Motor neuron (in vitro differentiated cells): ENCODE measurements around the gene DDIAS. TPM values are rescaled to one million over a fixed set of nuclear protein-coding genes. Genes with fewer than 3 reads are reported as not detected.
"Not testable (repeated sequence)": the region's sequence is repeated elsewhere in the genome, so short reads cannot be mapped to it uniquely, and the experiment has no call there.

Experiments
- ATAC-seq, 8 experiments: fragments of 200-7000 bp; cut with Tn5 transposase; replicated peaks in 6 of 8; 2 replicates each; pipeline ENCODE4 v1.8.0; 2021; ENCODE audit warnings: mild to moderate bottlenecking in 8 of 8, moderate library complexity in 8 of 8
- H3K27ac ChIP-seq, 2 donors: fragments of 250-450 bp; sonication (Bioruptor Pico); 2 replicates each; pipeline ENCODE4 v1.9.0; 2021; ENCODE audit warnings: antibody characterized with exemption in 2 of 2, mild to moderate bottlenecking in 2 of 2, moderate library complexity in 1 of 2
- H3K4me1 ChIP-seq, 2 donors: fragments of 250-450 bp; sonication (Bioruptor Pico); replicated peaks in 1 of 2; 2 replicates each; pipeline ENCODE4 v1.6.1; 2021; ENCODE audit warnings: antibody characterized with exemption in 2 of 2, mild to moderate bottlenecking in 2 of 2, moderate library complexity in 1 of 2
- H3K4me3 ChIP-seq, 5 donors: fragments of 250-450 bp; sonication (Bioruptor Pico); 2 replicates each; pipeline ENCODE4 v1.9.0; 2021; ENCODE audit warnings: antibody characterized with exemption in 5 of 5, mild to moderate bottlenecking in 5 of 5, moderate library complexity in 4 of 5
- WGBS, 10 experiments: fragments of 450-650 bp; shearing (Covaris generic); methylation state at CpG; one replicate each; pipeline ENCODE4 v1.0.0; 2022; 5-methylcytosine and 5-hydroxymethylcytosine counted together
- in situ Hi-C, 9 experiments: fragments of 400-800 bp; cut with MboI; loops; one replicate each; pipeline ENCODE4 v1.15.0; 2021; ENCODE audit warnings: low sequenced_read_pairs in 9 of 9, low pct_unique_long_range_greater_than_20kb in 2 of 9; ENCODE audit not compliant: unreplicated experiment in 9 of 9
- total RNA-seq, 8 experiments: library from RNA; unstranded; fragments of 300-600 nt; gene quantifications; 2 replicates each; pipeline versions ENCODE4 v1.2.3 to v1.2.4, GENCODE V29; 2022

The DDIAS gene, protein sequence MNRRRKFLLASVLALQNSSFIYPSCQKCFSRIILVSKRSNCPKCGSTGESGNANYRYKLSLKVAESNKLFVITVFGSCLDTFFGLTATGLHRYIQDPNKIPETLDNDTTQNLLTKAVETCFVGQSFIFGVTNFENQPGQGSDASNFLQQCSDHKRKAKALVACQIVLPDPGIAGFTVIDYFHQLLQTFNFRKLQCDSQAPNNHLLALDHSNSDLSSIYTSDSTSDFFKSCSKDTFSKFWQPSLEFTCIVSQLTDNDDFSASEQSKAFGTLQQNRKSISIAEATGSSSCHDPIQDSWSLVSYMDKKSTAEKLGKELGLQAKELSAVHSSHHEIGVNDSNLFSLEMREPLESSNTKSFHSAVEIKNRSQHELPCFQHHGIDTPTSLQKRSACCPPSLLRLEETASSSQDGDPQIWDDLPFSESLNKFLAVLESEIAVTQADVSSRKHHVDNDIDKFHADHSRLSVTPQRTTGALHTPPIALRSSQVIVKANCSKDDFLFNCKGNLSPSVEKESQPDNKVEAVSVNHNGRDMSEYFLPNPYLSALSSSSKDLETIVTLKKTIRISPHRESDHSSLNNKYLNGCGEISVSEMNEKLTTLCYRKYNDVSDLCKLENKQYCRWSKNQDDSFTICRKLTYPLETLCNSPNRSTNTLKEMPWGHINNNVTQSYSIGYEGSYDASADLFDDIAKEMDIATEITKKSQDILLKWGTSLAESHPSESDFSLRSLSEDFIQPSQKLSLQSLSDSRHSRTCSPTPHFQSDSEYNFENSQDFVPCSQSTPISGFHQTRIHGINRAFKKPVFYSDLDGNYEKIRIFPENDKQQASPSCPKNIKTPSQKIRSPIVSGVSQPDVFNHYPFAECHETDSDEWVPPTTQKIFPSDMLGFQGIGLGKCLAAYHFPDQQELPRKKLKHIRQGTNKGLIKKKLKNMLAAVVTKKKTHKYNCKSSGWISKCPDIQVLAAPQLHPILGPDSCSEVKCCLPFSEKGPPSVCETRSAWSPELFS
- total RNA-seq, result 1 to 10 TPM in 3 of 8 experiments, under 1 TPM in 5; 0.23 to 9.4 (median 0.77) TPM

DNA sequence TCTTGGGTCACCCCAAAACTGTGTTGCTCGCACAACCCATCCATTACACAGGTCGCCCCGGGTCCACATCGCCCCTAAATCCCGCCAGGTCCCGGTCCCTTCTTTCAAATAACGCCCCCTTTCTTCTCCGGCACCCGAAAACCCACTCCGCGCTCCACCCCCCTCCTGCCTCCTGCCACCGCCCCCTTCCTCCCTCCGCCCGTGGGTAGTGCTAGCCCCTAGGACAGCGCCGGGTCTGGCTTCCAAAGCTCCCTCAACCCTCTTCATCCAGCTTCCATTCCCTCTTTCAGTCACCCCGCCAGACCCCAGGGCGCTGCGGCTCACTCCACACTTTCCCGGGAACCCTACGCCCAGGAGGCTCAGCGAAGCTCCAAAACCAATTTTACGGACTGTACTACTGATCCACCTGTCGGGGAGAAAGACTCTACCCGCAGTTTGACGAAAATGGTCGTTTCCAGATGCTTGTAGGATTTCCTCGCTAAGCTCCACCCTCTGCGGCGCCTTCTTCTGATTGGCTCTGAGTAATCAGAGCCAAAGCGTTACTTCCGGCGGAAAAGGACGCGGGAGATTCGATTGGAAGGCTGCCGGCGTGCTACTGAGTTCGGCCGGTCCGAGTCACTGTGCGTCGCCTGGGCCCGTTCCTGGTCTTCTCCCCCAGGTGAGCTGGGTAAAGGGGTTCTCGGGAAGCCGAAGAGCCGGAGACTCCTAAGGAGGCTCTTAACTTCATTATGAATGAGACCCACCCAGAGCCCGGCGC lies at the start of gene DDIAS:
DDIAS (plus strand) TSS at position 572 of the 757 bp plus-strand sequence. CDS start 13,003 bp downstream, outside the sequence.
- in situ Hi-C loops, result loop anchor here (25.0 kb wide), 6 partner anchors 161 to 911 kb away; partner anchors contain the start of genes ANKRD42 (in 1 of the 9) and RAB30 (in 1 of the 9)

DNA sequence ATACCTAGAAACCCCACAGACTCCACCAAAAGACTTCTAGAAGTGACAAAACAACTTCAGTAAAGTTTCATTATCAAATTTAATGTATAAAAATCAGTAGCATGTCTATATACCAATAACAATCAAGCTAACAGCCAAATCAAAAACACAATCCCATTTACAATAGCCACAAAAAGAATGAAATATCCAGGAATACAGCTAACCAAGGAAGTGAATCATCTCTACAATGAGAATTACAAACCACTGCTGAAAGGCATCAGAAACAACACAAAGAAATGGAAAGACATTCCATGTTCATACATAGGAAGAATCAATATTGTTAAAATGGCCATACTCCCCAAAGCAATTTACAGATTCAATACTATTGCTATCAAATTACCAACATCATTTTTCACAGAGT lies 47.3 kb upstream of the DDIAS start:
- no peak for ATAC-seq
- Histone ChIP-seq H3K27ac (no peak overlapping the region), H3K4me3 (no peak overlapping the region), H3K4me1 (peaks cover 0 to 5% of the 10 kb centered on the region in 2 donors)
- in situ Hi-C loops, result loop anchor here in 1 of 9 experiments (25.0 kb wide), 1 partner anchor 142 kb away; no protein-coding TSS in a partner anchor

More for the DNA sequence above, at the start of gene DDIAS:
- 0 to 10% (median 0%) methylated on average over 1 to 20 of the region's 49 CpGs; no CpG with 5 or more reads in 1 of the 10 experiments for whole genome bisulfite sequencing, 10 experiments
- peaks cover 13 to 14% of the 10 kb centered on the region in 2 donors for H3K4me1 ChIP-seq
- H3K27ac ChIP-seq, result peak within 1 kb of the TSS; percentile 30 to 48
- ATAC-seq, result peak; percentile 69 to 81 (median 74)
- peak within 1 kb of the TSS; percentile 57 to 91 (median 76) for H3K4me3 ChIP-seq

DNA sequence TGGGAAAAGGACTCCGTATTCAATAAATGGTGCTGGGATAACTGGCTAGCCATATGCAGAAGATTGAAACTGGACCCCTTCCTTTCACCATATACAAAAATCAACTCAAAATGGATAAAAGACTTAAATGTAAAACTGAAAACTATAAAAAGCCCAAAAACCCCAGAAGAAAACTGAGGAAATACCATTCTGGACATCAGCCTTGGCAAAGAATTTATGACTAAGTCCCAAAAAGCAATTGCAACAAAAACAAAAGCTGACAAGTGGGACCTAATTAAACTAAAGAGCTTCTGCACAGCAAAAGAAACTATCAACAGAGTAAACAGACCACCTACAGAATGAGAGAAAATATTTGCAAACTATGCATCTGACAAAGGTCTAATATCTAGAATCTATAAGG lies 46.6 kb upstream of the DDIAS start:
- not testable (repeated sequence) for H3K4me1 ChIP-seq, H3K27ac ChIP-seq, ATAC-seq, H3K4me3 ChIP-seq
- in situ Hi-C loops, result loop anchor here in 1 of 9 experiments (25.0 kb wide), 1 partner anchor 143 kb away; no protein-coding TSS in a partner anchor
- WGBS, 10 experiments, result 67 to 100% (median 100%) methylated on average over 1 of the region's 1 CpG; no CpG with 5 or more reads in 1 of the 10 experiments

DNA sequence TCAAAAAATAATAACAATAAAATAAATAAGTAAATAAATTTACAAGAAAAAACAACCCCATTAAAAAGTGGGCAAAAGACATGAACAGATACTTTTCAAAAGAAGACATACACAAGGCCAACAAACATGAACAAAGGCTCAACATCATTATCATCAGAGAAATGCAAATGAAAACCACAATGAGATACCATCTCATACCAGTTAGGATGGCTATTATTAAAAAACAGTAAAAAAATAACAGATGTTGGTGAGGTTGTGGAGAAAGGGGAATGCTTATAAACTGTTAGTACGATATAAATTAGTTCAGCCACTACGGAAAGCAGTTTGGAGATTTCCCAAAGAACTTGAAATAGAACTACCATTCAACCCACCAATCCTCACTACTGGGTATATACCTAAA lies 45.9 kb upstream of the DDIAS start:
- no peak for ATAC-seq
- H3K27ac ChIP-seq, result no peak overlapping the region
- in situ Hi-C loops, result loop anchor here in 1 of 9 experiments (25.0 kb wide), 1 partner anchor 143 kb away; no protein-coding TSS in a partner anchor
- WGBS, 10 experiments, result 87 to 100% (median 100%) methylated on average over 1 to 2 of the region's 2 CpGs; no CpG with 5 or more reads in 2 of the 10 experiments
- no peak overlapping the region for H3K4me3 ChIP-seq
- H3K4me1 ChIP-seq, result peaks cover 0 to 5% of the 10 kb centered on the region in 2 donors

DNA sequence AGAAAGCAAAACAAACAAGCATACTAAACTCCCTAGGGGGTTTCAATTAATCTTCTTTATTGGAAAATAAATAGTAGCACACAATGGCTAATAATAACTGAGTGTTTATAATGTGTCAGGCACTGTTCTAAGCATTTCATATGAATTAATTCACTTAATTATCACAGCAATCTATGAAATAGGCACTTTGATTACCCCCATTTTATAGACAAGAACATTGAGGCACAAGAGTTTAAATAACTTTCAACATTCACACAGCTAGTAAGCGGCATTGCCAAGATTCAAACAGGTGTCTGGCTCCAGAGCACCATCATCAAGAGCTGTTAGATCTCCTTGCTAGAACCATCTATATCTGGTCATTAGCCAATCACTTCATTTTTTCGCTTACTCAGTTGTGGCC lies 44.4 kb upstream of the DDIAS start:
- H3K27ac ChIP-seq, result no peak overlapping the region
- in situ Hi-C loops, result loop anchor here in 1 of 9 experiments (25.0 kb wide), 1 partner anchor 145 kb away; no protein-coding TSS in a partner anchor
- no peak overlapping the region for H3K4me3 ChIP-seq
- 83 to 100% (median 100%) methylated on average over 1 to 2 of the region's 2 CpGs; no CpG with 5 or more reads in 1 of the 10 experiments for WGBS, 10 experiments
- peaks cover 0 to 5% of the 10 kb centered on the region in 2 donors for H3K4me1 ChIP-seq
- no peak for ATAC-seq

DNA sequence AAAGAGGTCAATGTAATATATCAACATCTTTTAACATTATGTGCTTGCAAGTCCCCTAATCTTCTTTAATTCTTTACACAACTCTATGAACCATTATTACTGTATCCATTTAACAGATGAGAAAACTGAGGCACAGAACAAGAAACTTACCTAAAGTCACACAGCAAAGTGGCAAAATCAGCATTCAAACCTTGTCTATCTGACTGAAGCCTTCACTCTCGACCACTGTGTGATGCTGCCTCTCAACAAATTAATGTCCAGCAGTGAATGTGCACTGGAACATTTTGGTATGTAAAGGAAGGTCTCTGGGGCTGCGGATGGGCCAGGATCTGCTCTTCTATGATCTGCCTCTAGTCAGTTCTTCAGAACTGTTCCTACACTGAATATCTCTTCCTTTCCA lies 43.4 kb upstream of the DDIAS start:
- Histone ChIP-seq H3K4me1 (peaks cover 0 to 5% of the 10 kb centered on the region in 2 donors), H3K27ac (no peak overlapping the region), H3K4me3 (no peak overlapping the region)
- 25 to 100% (median 83%) methylated on average over 1 to 2 of the region's 2 CpGs for WGBS, 10 experiments
- in situ Hi-C loops, result loop anchor here in 1 of 9 experiments (25.0 kb wide), 1 partner anchor 146 kb away; no protein-coding TSS in a partner anchor
- ATAC-seq, result peak in 1 of 8 experiments; percentile 22

DNA sequence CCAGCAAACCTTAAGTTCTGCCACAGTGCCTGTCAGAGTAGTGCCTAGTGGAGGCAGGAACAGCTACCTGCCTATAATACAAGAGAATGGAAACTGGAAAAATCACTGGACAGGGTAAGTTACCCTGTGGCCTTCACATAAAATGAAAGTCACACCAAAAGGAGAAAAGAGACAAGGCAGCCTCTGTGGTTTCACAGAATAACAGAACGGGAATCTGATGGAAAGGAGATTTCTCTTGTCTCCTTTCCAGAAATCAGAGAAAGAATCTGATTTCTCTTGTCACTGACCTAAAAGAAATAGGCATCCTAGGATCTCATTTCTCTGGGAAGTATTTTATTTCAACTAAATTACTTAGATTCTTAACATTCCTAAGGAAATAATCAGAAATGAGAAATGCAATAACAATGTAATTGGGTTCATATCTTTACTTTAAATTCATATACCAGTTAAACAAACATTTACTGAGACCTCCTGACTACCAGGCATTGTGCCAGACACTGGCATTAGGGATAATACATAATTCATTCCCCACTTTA lies 42.9 kb upstream of the DDIAS start:
- Histone ChIP-seq H3K27ac (no peak overlapping the region), H3K4me1 (peaks cover 0 to 5% of the 10 kb centered on the region in 2 donors), H3K4me3 (no peak overlapping the region)
- peak in 4 of 8 experiments; percentile 17 to 45 (median 40) for ATAC-seq
- WGBS, 10 experiments, result 0 to 86% (median 30%) methylated on average over 1 of the region's 1 CpG; no CpG with 5 or more reads in 3 of the 10 experiments
- in situ Hi-C loops, result loop anchor here in 1 of 9 experiments (25.0 kb wide), 1 partner anchor 146 kb away; no protein-coding TSS in a partner anchor

DNA sequence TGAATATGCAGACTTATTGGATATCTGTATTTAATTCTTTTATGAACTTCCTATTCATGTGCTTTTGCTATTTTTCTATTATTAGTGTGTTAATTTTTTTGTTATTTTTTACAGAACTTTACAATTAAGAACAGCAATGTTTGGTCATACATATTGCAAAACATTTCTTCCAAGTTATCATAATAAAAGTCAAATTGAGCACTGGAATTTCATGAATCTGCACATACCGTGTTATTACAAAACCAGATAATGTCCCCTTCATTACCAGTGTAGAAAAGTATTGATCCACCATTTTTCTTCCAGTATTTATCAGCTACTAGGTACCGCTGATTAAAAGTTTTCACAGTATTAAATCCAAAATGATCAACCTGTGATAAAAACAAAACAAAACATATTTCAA lies 41.8 kb upstream of the DDIAS start:
- ATAC-seq, result no peak
- WGBS, 10 experiments, result 55 to 100% (median 87%) methylated on average over 1 to 2 of the region's 2 CpGs
- in situ Hi-C loops, result loop anchor here in 1 of 9 experiments (25.0 kb wide), 1 partner anchor 147 kb away; no protein-coding TSS in a partner anchor
- Histone ChIP-seq H3K4me3 (no peak overlapping the region), H3K27ac (no peak overlapping the region), H3K4me1 (peaks cover 2 to 8% of the 10 kb centered on the region in 2 donors)

DNA sequence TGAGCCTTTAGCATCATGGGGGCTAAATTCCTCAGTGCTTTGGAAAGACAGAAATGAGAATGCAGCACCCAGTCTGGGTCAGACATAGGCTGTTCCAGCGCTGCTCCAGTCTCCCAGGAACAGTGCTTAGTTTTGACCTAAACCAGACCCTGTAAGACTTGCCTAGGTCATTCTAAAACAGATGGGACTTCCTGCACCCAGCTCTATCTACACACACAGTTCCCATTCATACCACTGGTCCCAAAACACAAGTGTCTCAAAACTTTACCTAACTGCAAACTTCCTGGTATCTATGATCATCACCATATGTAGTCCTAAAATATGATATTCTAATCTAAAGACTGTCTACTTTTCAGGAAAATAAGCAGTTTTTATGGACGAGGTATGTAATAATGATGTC lies 39.2 kb upstream of the DDIAS start:
- Histone ChIP-seq H3K4me3 (no peak overlapping the region), H3K27ac (no peak overlapping the region), H3K4me1 (peaks cover 2 to 8% of the 10 kb centered on the region in 2 donors)
- WGBS, 10 experiments, result 29 to 100% (median 64%) methylated on average over 1 to 2 of the region's 2 CpGs; no CpG with 5 or more reads in 2 of the 10 experiments
- no peak for ATAC-seq
- in situ Hi-C loops, result loop anchor here in 1 of 9 experiments (25.0 kb wide), 1 partner anchor 150 kb away; no protein-coding TSS in a partner anchor

DNA sequence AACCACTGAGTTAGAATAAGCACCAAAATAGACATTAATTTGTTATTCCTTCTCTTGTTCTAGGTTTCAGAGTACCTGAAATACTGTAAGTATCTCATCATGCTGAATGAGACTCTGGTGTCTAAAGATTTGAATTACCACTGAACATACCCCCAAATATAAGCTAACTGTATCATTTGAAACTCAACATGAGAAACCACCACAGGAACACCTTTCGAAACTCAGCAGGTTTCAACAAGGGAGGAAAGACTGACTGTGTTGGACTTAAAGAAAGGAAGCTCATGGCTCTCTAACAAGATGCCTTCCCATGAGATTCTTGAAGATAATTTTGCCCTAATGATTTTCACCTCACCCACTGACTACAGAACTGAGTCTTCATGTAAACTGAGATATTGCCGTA lies 38.3 kb upstream of the DDIAS start:
- no peak overlapping the region for H3K27ac ChIP-seq
- no peak for ATAC-seq
- in situ Hi-C loops, result loop anchor here in 1 of 9 experiments (25.0 kb wide), 1 partner anchor 151 kb away; no protein-coding TSS in a partner anchor
- no peak overlapping the region for H3K4me3 ChIP-seq
- 94 to 100% (median 100%) methylated on average over 1 to 2 of the region's 2 CpGs; no CpG with 5 or more reads in 2 of the 10 experiments for WGBS, 10 experiments
- peaks cover 2 to 8% of the 10 kb centered on the region in 2 donors for H3K4me1 ChIP-seq

DNA sequence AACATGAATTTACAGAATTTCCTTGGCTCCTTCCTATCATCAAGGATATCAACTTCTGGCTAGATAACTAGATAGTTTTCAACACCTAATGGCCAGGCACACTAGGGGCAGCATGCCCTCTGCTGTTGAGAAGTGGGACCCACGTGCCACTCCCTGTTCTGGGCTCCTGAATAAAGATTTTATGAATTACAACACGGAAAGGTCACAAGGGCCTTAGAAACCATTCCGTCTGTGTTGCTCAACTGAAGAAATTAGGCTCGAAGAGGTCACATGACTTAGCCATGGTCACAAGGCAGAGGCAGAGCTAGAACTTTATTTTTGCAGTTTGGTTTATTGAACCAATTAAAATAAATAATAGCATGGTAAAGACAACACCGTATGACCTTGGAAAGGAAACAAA lies 37.3 kb upstream of the DDIAS start:
- H3K4me1 ChIP-seq, result peaks cover 2 to 3% of the 10 kb centered on the region in 2 donors
- no peak overlapping the region for H3K27ac ChIP-seq
- in situ Hi-C loops, result loop anchor here in 1 of 9 experiments (25.0 kb wide), 1 partner anchor 152 kb away; no protein-coding TSS in a partner anchor
- peak; percentile 52 to 91 (median 80) for ATAC-seq
- WGBS, 10 experiments, result 0 to 100% (median 34%) methylated on average over 1 to 5 of the region's 5 CpGs; no CpG with 5 or more reads in 1 of the 10 experiments
- H3K4me3 ChIP-seq, result no peak overlapping the region
